NCI-H2196 treated with DMSO at 0.1 percent for 48 hours (cell line): ENCODE measurements around the gene ATP1B1.

ENCODE experiments used
- DNase-seq: peaks from one replicate; lab custom pipeline; 2025; ENCODE audit not compliant: unreplicated experiment; lab: John Stamatoyannopoulos, UW

Gene ATP1B1

DNA sequence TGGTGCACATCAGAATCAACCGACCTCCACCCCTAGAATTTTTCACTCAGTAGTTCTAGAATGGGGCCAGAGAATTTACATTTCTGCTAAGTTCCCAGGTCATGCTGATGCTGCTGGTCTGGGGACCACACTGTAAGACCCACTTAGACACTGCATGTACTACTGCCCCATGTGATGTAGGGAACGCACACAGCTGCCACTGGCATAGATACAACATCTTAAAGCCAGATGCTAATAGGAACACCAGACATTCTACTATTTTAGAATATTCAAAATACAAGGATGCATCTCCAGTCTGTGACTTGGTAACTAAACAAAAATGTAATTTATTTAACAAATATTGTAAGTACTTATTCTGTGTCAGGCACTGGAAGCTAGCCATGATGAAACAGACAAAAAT, 14.1 kb upstream of the ATP1B1 start:
- DNase-seq = no peak

DNA sequence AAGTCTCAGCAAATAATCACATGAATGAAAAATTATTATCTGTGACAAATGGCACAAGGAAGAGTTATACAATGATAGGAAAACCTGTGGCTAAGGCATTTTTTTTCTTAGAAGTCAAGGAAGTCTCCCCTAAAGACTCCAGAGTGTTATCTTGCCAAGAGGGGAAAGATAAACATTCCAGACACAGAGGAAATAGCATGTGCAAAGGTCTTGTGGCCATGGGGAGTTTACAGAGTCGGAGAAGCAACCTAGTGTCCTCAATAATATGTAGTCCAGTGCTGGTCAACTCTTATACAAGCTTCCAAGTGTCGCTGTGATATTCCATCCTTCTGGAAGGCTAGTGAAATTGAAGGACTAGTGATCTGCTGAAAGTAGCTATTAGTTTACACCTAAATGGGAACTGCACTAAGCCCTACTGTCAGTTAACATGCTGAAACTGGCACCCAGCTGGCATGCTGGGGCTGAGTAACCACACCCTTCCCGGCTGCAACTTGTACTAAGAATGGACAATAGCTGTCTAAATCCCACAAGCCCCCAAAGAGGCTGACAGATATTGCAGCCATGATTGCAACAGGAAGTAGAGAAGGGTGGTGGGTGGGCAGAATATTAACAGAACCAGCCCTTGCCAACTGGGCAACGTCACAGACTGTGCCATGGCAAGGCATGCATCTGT, 11.5 kb upstream of the ATP1B1 start:
- DNase-seq = no peak

DNA sequence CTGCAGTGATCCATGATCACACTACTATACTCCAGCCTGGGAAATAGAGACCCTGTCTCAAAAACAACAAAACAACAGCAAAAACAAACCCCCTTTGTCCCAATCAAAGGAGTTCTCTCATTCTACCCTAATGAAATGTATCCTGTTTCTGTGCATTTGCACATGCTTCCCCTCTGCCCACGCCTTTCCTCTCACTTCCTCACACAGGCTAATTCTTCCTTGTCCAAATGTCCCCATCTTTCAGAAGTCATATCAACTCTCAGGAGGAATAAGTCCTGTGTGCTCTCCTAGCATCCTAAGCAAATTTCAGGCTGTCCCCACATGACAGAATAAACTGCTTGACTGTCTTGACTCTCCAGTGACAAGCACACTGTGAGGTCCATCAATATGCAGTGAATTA, 8.1 kb upstream of the ATP1B1 start:
- DNase-seq = no peak

DNA sequence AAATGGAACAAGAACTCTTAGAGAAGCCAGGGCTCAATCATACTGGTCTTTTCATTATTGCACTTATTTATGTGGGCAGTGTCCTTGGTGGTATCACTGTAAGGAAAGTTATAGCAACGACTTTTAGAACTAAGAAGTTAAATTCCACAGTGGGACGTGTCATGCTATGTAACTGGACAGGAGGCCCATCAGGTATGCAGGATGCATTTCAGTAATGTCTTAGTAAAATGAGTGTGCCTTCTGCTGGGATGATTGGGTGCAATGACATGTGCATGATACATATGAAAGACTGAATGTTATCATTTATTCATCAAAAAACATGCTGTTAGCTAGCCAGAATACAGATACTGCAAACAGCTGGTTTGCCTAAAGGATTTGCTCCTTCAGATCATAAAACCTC, 6.9 kb upstream of the ATP1B1 start:
- no peak for DNase-seq

DNA sequence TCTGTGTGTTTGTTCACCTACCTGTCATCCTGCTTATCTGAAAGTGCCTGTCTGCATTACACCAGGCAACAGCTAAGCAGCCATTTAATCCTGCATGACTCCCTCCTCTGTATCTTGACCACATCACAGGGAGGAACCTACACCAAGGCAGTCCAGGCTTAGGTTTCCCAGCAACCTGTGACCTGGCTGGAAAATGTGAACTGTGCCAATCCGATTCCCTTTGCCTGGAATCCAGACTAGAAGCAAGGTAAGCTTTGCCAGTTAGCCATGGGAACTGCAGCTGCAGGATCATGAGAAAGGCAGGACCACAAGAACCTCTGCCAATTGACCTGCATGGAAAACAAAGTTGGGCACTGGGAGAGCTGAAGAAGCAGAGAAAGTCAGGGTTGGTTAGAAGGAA, 6.3 kb upstream of the ATP1B1 start:
- DNase-seq = no peak

DNA sequence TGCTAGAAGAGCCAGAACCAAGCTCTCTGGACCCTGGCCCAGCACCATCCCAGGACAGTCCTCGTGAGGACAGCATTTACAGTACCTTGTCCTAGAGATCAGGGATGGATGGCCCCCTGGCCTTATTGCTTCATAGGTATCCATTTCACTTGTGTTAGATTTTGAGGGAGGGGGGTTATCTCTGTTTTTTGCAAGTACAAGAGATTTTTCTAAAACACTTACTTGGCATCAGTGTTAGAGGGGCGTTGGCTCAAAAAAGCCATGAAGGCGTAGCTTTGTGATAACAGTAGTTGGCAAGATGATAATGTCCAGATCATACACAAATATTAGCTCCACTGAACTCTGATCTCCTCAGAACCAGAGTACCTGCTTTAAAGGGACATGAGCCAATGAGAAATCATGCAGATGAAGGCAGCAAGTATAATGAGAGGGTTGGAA, 5.8 kb upstream of the ATP1B1 start:
- no peak for DNase-seq

DNA sequence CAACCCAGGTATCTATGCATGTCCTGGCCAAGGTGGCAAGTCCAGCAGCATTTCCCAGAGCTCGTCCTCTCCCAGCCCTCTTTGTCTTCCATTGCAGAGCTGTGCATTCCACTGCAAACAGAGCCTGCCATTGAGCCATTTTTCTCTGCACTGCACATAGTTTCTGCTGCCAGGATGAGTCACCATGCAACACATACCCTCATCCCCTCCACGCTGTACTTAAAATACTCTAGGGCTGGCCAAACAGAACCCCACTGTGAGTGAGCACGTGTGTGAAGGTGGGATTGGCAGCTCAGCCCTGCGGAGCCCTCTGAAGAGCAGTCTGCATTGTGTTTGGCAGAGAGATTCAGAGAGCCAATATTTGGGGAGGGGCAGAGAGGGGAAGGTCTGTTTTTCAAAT, 3.9 kb upstream of the ATP1B1 start:
- peak; percentile 41 for DNase-seq

DNA sequence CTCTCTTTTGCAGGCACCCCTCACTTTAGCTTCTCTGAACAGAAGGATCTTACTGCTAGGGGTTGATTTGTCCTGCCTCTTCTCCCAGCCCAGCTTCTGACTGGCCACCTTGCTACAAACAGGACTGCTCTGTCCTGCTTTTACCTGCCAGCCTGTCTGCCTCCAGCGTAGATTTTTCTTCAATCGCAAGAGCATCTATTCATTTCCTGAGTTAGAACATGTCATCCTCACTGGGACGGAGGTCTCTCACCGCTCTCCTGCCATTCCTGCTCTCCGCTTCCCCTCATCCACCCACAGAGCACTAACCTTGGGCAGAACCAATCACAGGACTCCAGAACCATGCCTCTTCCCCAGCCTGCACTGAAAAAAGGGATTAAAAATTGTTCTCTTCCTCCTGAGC, 3.5 kb upstream of the ATP1B1 start:
- no peak for DNase-seq

DNA sequence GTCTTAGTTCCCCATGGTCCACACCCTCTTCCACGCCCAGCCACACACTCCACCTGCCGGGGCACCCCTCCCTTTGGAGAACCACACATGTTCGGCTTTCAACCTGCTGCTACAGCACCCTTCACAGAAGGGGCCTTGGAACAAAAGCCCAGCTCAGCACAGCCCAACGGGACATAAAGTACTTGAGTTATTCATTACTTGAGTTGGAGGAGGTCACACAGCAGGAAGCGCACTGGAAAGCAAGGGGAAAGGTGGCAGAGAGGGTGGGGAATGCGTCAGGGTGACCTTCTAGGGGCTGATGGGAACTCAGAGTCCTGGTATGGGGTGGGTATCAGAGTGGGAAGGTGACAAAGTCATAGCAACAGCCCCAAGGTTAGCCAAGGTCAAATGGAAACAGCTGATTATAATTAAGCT, 3.0 kb upstream of the ATP1B1 start:
- no peak for DNase-seq

DNA sequence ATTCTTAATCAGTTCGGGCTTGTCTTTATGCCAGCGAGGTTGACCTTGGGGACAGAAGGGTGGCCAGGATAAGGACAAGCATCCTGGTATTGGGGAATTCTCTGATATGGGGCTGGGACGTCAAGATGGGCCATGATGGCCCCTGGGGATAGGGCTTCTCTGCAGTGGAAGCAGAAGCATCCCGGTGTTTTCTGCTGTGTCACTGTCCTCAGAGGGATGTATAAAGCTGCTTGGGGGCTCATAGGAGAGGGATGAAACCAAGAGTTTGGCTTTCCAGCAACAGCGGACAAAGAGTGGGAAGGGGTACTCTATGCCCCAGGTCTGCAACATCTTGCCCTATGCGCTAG, 1.4 kb upstream of the ATP1B1 start:
- no peak for DNase-seq

DNA sequence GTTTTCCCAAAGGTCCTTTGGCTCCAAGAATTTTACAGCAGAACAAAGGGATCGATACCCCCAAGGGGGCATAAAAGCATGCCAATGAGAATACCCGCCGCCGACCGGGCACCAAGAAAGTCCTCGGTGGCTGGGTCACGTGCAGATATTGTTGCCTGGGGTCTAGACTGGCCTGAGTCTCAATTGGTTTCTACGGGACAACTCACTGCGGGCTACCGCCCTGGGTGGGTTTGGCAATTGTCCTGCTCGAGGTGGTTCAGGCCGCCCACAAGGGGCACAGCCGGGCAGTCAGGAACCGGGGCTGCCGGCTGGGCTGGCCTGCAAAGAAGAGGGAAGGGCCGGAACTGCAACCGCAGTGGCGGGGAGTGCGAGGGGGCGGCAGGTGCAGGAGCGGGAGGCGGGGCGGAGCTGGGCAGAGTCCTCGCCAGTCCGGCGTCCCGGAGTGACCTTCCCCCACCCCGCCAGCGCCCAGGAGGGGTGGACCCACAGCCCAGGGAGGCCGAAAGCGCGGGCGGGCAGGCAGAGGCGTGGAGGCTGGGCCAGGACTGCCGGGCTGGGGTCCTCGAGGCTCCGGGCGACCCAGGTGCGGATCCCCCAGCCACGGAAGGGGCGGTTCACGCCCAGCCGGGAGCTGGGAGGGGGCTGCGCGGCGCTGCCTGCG, 926 bp upstream of the ATP1B1 start:
- DNase-seq = peak; percentile 92

DNA sequence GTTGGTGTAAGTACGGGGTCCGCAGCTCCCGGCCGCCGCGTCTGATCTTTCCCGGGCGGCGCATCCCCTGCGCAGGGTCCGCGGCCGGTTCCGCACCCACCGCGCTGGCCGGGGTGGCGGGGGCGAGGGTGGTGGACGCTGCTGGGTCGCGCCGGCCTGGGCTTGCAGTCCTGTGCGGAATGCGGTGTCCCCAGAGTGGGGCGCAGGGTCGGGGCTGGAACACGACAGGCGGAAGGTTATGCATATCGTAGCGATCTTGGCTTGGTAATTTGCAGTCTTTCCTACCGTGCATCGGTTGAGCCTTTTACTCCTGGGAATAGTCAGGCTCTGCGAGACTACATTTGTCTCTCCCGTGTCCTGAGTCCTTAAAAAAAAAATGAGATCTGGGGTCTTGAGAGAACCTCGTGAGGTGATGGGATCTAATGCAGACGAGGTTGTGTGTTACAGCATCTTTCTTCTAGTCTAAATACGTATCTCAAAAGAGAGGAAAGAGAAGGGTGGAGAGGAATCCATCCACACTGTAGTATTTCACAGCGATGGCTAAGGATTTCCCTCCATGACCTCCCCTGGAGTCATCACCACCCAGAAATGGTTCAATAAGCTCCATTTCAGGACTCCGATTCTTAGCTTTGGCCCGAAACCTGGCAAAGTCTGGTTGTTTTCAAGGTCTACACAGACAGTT, 572 bp downstream of the ATP1B1 start:
- no peak for DNase-seq

DNA sequence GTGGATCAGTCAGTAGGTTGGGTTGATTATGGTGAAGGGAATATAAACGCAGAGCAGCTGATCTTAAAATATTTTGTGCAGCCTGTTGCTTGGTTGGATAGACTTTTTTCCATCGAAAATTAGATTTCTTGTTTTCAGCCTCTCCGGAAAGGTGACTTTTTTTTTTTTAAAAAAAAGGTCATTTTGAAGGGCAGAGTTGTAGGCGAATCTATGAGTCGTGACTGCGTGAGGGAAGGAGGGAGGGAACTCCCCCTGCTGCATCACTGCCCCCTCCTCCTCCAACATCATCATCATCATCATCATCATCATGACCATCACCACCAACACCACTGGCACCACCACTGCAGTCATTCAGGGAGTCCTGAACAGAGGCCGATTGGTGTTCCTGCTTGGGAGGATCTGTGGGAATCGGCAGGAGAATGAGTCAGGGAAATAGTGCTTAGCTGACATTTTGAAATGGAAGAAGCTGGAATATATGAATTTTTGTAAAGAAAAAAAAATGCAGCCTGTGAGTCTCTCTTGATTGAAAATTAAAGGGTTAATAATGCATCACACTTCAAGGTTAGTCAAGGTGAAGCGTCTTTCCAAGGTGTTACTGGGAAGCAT, 1.2 kb downstream of the ATP1B1 start:
- DNase-seq = no peak

DNA sequence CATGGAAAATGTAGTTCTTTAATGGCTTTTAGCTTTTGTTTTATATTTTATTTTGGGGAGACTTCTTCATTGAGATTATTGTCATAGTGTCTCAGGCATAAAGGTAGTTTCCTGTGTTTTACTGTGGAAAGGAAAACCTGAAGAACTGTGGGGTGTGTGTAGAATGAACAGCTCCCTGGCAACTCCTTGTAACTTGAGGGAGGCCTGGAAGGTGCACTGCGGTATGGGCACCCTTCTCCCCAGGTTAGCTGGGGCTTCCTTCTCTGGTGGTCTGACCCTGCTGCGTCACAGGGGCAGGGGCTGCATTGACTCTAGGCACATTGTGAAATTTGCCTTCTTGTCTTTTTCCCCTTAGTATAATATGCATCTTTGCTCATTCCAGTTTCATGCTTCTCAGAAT, 1.7 kb downstream of the ATP1B1 start:
- no peak for DNase-seq

DNA sequence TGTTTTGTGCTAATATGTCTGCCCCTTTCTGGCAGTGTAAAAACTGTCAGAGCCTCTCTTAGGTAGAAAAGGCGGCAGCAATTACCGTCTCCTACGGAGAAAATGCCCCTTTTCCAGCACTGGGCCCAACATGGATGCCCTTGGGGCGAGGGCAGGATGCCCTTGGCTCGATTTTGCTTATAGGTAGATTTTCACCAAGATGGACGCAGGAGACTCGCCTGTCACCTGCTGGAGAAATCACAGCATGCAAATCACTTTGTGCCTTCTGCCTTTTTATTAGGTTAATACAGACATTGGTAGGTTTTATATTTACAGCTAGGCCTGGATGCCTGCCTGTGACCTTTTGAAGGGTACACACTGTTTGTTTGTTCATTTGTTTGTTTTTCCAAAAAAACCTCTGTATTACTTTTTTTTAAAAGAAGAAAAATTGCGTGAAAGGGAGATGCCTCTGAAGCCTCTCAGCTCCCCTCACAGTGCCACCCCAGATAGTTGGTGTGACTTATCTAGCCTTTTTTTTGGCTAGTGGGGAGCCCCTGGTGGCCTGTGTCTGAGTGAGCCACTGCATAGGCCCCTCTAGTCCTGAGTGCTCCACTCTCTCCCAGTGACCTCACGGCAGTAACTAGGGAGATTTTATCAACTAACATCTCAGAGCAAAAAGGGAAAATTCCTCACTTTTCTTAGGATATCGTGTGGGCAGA, 2.5 kb downstream of the ATP1B1 start:
- DNase-seq = peak; percentile 26

DNA sequence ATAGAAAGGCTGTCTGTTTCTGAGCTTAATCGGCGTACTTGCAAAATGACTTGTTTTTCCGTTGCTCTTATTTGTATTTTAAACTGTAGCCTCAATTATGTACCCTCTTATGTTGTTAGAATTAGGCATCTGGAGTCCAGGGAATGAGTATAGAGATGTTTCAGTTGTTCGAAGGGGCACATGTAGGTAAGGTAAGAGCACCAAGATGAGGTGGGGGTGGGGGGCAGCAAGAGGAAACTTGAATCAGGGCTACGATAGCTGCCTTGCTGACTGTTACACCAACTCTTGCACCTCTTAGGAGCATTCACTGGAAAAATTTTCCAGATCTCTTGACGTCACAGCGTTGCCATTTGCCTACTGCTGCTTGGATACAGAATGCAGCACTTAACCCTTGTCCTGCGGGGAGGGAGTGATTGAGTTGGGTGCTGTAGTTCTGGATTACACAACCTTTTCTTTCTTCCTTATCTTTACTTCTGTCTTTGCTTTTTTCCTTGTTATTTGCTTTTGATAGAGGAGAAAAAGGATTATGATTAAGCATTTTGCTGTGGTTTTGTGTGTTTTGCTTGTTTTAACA, 3.2 kb downstream of the ATP1B1 start:
- peak; percentile 56 for DNase-seq

DNA sequence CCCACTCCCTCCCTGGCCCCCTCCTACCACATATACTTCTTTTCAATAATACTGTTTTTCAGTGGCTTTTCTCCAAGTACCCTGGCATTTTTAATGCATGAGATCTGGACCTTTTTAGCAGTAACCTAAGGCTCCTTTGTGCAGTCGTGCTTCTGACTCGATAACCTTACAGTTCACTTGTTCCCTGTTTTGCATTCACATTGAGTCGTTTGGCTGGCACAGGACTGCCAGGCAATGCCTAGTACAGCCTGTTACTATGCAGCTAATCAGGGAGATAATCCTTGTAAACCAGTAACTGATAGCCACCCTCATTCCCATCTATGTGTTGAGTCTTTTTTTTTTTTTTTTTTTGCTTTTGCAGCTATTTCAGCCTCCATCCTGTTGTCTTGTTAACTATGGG, 3.7 kb downstream of the ATP1B1 start:
- no peak for DNase-seq

DNA sequence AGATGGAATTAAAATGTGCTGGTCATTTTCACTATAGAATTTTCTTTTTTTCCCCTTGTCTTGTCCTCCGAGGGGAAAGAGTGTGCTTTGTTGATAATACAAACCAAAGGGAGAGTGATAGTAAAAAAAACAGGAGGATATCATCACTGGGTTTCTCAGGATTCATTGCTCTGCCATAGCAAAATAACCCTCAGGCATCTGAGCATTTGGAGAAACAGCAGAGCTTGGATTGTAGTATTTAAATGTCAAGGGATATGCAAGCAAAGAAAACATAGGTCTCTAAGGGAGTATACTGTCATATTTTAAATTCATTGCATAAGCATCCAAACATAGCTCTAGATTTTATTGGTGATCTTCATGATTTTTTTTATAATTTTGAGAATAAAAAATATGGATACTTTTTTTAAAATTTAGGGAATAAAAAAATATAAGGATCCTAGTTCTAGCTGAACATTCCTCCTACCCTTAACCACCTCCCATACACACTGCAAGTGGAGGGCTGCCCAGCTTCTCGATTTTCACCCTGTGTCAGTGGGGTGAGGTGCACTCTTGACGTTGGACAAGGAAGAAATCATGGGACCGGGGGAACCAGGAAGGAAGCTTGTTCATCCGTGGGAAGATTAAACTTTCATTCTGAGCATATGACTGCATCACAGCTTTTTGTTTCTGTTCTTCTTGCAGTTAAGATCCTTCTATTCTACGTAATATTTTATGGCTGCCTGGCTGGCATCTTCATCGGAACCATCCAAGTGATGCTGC, 4.4 kb downstream of the ATP1B1 start:
- DNase-seq = no peak

DNA sequence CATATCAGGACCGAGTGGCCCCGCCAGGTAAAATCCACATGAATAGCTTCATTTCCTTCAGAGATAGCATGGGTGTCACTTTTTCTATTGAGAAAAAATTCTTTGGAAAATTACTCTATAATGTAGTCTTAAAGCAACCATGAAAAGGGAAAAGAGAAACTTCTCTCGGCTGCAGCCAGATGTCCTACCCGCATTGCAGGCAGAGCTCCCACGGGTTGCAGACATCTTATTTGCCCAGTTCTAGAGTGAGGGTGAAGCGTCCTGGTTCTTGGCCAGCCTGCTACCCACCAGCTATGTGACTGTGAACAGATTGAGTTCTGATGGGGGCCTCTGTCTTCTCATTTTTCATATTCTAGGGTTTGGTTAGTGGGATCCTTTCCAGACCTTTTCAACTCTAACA, 5.0 kb downstream of the ATP1B1 start:
- no peak for DNase-seq

DNA sequence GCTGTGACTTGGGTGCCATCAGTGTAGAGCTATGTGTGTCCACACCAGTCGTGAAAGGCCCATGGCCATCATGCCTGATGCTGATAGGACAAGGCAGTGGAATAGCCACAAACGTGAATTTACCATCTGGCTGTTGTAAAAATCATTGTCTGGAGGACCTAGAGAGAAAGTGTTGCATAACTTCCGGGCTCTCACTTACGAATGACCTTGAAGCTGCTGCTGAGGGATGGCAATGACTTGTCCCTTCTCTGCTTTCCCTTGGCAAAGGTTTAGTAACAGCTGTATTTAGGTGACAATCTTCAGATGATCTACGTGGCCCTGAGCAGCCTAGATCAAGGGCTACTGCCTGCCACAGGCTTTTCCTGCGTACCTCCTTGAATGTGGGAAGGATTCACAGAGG, 5.8 kb downstream of the ATP1B1 start:
- DNase-seq = no peak
